Measurements from ENCODE around the gene CEP70.
"Not testable (repeated sequence)": the region's sequence is repeated elsewhere in the genome, so short reads cannot be mapped to it uniquely, and the experiment has no call there.

CEP70 gene

GRCh38 chr3:138458774-138459499 is 135.1 kb downstream of the CEP70 start:
- no peak for TF ChIP-seq CTCF (IDR thresholded peaks at IDR 0.05; ENCODE audit: low read depth, low read length)
- H3K4me3 ChIP-seq (ENCODE audit: low read depth, low read length), result no peak overlapping the region

GRCh38 chr3:138457863-138458735 is 136.0 kb downstream of the CEP70 start:
- no peak for TF ChIP-seq CTCF (IDR thresholded peaks at IDR 0.05; ENCODE audit: low read depth, low read length)
- no peak overlapping the region for H3K4me3 ChIP-seq (ENCODE audit: low read depth, low read length)

GRCh38 chr3:138456961-138457862 is 136.8 kb downstream of the CEP70 start:
- H3K4me3 ChIP-seq (ENCODE audit: low read depth, low read length), result no peak overlapping the region
- TF ChIP-seq CTCF (IDR thresholded peaks at IDR 0.05; ENCODE audit: low read depth, low read length), result no peak

DNA sequence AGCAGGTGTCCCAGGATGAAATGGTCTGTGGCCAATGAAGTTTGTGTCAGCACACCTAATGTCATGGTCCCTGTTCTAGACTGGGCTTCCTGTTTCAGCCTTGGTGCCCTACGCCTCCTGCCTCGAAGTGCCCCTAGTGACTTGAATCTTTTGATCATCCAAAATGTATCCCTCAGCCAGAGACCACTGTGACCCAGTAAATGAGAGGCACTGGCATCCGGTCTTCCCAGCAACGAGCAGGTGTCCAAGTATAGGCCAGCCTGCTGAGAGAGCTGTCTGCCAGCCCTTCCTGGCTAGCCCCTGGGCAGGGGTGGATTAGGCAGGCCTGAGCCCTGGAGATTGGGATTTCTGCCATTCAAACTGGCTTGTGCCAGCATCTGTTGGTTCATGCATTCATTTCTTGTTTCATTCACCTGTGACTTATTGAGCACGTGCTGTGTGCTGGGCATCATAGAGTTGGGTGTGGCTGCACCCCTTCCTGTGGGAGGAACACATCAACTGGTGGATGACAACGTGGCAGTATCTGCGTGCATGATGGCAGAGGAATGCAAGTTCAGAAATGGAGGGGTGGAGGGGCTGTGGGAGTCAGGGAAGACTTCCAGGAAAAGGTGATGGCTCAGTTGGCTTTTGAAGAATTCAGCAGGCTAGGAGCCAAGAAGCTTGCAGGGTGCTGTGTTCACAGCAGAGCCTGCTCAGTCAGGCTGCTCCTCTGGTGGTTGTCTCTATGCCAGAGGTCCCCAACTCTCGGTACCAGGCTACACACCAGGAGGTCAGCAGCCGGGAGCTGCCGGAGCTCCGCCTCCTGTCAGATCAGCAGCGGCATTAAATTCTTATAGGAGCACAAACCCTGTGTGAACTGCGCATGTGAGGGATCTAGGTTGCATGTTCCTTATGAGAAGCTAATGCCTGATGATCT is 138.0 kb downstream of the CEP70 start:
- no peak for TF ChIP-seq CTCF (IDR thresholded peaks at IDR 0.05; ENCODE audit: low read depth, low read length)
- no peak overlapping the region for H3K4me3 ChIP-seq (ENCODE audit: low read depth, low read length)

- H3K4me3 ChIP-seq (ENCODE audit: low read depth, low read length), result not testable (repeated sequence)
These were observed 140.1 kb downstream of the CEP70 start for GRCh38 chr3:138453940-138454339.

GRCh38 chr3:138452436-138452835 is 141.6 kb downstream of the CEP70 start:
- no peak overlapping the region for H3K4me3 ChIP-seq (ENCODE audit: low read depth, low read length)
- TF ChIP-seq CTCF (IDR thresholded peaks at IDR 0.05; ENCODE audit: low read depth, low read length), result no peak

All from WI38 (cell line).